ENCODE results near the gene TRAF5.

The TRAF5 gene

DNA sequence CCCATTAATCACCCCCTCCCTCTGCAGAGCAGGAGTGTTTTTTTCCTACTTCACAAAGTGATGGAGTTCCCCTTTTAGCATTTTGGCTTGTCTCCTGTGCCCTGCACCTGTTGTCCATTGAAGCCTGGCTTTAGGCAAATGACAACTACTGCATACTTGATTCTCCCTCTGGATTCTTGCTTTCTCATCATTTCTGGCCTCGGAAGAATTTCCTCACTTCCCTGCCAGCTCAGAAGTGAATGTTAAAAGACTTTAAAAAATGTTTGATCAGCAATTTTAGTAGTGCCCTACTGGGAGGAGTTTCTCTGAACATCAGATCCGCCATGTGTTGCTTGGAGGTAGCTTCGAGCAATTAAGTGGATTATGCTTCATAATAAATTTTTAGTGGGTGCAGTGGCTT, 39.4 kb upstream of the TRAF5 start:
- TF ChIP-seq, protein P1, sequence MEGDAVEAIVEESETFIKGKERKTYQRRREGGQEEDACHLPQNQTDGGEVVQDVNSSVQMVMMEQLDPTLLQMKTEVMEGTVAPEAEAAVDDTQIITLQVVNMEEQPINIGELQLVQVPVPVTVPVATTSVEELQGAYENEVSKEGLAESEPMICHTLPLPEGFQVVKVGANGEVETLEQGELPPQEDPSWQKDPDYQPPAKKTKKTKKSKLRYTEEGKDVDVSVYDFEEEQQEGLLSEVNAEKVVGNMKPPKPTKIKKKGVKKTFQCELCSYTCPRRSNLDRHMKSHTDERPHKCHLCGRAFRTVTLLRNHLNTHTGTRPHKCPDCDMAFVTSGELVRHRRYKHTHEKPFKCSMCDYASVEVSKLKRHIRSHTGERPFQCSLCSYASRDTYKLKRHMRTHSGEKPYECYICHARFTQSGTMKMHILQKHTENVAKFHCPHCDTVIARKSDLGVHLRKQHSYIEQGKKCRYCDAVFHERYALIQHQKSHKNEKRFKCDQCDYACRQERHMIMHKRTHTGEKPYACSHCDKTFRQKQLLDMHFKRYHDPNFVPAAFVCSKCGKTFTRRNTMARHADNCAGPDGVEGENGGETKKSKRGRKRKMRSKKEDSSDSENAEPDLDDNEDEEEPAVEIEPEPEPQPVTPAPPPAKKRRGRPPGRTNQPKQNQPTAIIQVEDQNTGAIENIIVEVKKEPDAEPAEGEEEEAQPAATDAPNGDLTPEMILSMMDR (IDR thresholded peaks at IDR 0.05): no peak
- no peak for TF ChIP-seq ZFX (IDR thresholded peaks at IDR 0.05; ENCODE audit: borderline replicate concordance)
- no peak overlapping the region for H3K27ac ChIP-seq

DNA sequence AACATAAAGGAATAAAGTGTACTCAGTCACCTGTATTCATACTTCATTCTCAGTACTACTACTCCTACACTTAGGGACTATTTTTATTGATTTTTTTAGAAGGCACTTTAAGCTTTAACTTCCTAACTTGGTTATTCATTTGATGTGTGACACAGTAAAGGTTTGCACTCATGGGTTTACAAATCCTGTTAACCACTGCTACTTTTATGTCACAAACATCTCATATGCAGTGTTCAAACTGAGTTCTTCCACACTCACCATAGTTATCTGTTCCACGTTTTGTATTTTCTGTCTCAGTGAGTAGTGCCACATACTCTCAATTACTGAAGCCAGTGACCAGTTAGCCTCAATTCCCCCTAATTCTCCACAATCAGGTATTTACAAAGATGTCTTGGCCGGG, 34.2 kb upstream of the TRAF5 start:
- no peak for TF ChIP-seq ZFX (IDR thresholded peaks at IDR 0.05; ENCODE audit: borderline replicate concordance)
- TF ChIP-seq, protein P1 (IDR thresholded peaks at IDR 0.05): no peak
- H3K27ac ChIP-seq: no peak overlapping the region

DNA sequence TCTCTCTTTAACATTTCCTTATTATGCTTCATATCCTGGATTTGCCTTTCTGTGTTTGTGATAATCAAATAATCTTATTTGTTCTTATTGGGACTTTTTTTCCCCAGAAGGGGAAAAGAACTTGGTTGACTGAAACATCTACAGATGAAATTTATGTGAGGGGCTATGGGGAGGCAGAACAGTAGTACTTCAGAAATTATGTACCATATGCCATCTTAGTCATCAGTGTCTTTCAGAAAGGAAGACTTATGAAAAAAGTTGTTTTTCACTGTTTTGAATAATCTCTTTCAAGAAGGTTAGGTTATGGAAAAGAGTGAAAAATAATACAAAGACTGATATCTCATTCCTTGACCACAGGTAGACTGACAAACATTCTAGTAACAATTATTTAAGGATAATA, 30.2 kb upstream of the TRAF5 start:
- TF ChIP-seq, protein P1 (IDR thresholded peaks at IDR 0.05): no peak
- TF ChIP-seq ZFX (IDR thresholded peaks at IDR 0.05; ENCODE audit: borderline replicate concordance): no peak
- no peak overlapping the region for H3K27ac ChIP-seq

DNA sequence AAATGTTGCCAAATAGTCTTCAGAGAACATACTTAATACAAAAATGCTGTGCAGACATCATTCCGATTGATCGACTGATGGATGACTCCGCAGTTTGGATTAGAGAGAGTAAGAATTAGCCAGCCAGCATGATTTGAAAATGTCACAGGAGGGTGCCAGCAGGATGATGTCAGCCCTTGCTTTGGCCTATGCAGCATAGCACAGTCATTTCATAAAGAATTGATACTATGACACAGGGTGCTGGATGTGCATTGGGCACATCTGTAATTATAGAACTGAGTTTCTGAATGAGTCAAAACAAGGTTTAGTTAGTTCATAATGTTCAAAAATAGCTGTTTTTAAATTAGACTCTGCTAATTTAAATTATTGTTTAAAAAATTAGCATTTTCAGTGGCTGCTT, 21.6 kb upstream of the TRAF5 start:
- no peak overlapping the region for H3K27ac ChIP-seq
- TF ChIP-seq ZFX (IDR thresholded peaks at IDR 0.05; ENCODE audit: borderline replicate concordance): no peak
- TF ChIP-seq, protein P1 (IDR thresholded peaks at IDR 0.05): no peak

DNA sequence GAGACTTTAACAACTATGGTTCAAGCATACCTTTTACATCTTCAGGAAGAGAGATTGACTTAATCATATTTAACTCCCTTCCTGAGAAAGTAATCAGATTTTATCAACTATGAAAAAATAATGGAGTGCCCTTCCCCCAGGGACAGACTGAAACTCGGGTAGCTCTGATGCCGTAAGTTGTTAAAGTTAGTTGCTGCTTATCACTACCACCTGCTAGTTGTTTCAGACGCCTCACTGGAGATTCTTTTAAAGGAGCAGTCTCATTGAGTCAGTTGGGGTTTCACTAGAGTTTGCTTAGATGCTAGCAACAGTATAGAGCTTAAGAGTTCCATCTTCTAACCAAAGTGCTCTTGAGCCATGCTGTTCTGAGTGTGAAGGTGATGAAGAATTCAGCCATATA, 17.0 kb upstream of the TRAF5 start:
- no peak overlapping the region for H3K27ac ChIP-seq
- TF ChIP-seq ZFX (IDR thresholded peaks at IDR 0.05; ENCODE audit: borderline replicate concordance): no peak
- TF ChIP-seq, protein P1 (IDR thresholded peaks at IDR 0.05): no peak

DNA sequence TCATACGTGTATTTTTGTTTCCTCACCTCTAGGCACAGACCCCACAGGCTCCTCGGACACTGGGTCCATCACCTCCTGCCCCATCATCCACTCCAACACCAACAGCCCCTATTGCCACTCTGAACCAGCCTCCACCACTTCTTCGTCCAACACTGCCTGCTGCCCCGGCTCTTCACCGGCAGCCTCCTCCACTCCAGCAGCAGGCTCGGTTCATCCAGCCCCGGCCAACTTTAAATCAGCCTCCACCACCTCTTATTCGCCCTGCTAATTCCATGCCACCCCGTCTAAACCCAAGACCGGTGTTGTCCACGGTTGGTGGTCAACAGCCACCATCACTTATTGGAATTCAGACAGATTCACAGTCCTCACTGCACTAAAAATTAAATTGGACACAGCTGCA, 13.2 kb upstream of the TRAF5 start:
- no peak overlapping the region for H3K27ac ChIP-seq
- TF ChIP-seq, protein P1 (IDR thresholded peaks at IDR 0.05): no peak
- TF ChIP-seq ZFX (IDR thresholded peaks at IDR 0.05; ENCODE audit: borderline replicate concordance): no peak

DNA sequence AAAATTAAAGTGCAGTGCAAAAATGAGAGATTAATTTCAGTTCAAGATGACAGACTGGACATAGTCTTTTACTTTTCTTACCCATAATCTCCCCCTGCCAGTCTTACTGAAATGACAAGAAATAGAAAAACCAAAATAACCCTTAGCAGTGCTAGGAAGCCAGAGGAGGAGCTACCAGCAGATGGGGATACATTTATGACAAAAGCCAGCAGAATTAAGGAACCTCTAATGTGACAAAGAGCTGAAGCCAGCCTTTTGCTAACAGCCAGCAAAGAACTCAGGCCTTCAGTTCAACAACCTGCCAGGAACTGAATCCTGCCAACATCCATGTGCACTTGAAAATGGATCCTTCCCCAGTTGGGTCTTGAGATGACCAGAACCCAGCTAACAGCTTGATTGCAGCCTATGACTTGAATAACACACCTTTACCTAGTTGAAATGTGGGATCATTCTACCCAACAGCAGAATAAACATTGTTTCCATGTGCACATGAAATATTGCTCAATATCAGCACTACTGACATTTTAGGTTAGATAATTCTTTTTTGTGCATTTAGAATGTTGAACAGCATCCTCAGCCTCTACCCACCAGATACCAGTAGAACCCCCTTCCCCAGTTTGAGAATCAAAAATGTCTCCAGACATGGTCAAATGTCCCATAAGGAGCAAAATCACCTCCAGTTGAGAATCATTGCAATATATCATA, 7.9 kb upstream of the TRAF5 start:
- no peak overlapping the region for H3K27ac ChIP-seq
- TF ChIP-seq, protein P1 (IDR thresholded peaks at IDR 0.05): no peak
- no peak for TF ChIP-seq ZFX (IDR thresholded peaks at IDR 0.05; ENCODE audit: borderline replicate concordance)
